ENCODE measurements around the gene KIF26B.

- TF ChIP-seq CTCF (IDR thresholded peaks at IDR 0.05) (no peak), CHD4 (IDR thresholded peaks at IDR 0.05; ENCODE audit: borderline replicate concordance) (no peak), JUNB (IDR thresholded peaks at IDR 0.05) (no peak), HMGXB4 (CRISPR knock-in tag; IDR thresholded peaks at IDR 0.05; ENCODE audit: borderline replicate concordance) (no peak), NR3C1 (IDR thresholded peaks at IDR 0.05) (no peak), CBX8 (IDR thresholded peaks at IDR 0.05) (no peak), RNF2 (IDR thresholded peaks at IDR 0.05; ENCODE audit: borderline replicate concordance, low read depth) (no peak), EHMT2 (IDR thresholded peaks at IDR 0.05; ENCODE audit: low read depth) (no peak), USF2 (IDR thresholded peaks at IDR 0.05) (no peak), MYC (IDR thresholded peaks at IDR 0.05; ENCODE audit: borderline replicate concordance, low read length) (no peak), POLR2A (IDR thresholded peaks at IDR 0.05; ENCODE audit: low read length) (no peak), POLR2AphosphoS2 (conservative IDR thresholded peaks at IDR 0.05; ENCODE audit: low read length) (no peak)
Observed at GRCh38 chr1:245247801-245248200, 93.0 kb downstream of the KIF26B start.

Data from A549 (cell line).